ENCODE data around the gene RNF157. TPM values are rescaled to one million over a fixed set of nuclear protein-coding genes. Genes with fewer than 3 reads are reported as not detected.
A peak's percentile ranks its signal among the peaks of the same experiment; 100 is the strongest.

The RNF157 gene
- total RNA-seq, 3 donors from 2014 or later, result 3.1 to 7.8 (median 4.3) TPM

GRCh38 chr17:76278952-76279741, 38.9 kb upstream of the RNF157 start:
- H3K36me3 ChIP-seq, result no peaks in the 10 kb centered on the region
- H3K4me3 ChIP-seq, result no peak overlapping the region
- intact Hi-C loops (cut with DNase I; ENCODE audit: low total_unique reads), result loop anchor here (1.0 kb wide), 1 partner anchor 156 kb away; no protein-coding TSS in a partner anchor
- H3K4me1 ChIP-seq, result peaks cover 0 to 7% of the 10 kb centered on the region in 2 donors
- no peak for TF ChIP-seq POLR2A (IDR thresholded peaks at IDR 0.05)
- peak; percentile 96 to 97 (median 97) for TF ChIP-seq CTCF (IDR thresholded peaks at IDR 0.05)
- TF ChIP-seq POLR2AphosphoS5 (IDR thresholded peaks at IDR 0.05), result peak in 1 of 3 donors; percentile 60
- no peaks in the 10 kb centered on the region for H3K9me3 ChIP-seq
- no peaks in the 10 kb centered on the region for H3K27me3 ChIP-seq
- H3K27ac ChIP-seq, result no peak overlapping the region
- DNase-seq (ENCODE audit: low spot score in 2 of 2), result peak; percentile 78 to 86

GRCh38 chr17:76278268-76278908, 38.1 kb upstream of the RNF157 start:
- no peaks in the 10 kb centered on the region for H3K9me3 ChIP-seq
- no peaks in the 10 kb centered on the region for H3K27me3 ChIP-seq
- no peaks in the 10 kb centered on the region for H3K36me3 ChIP-seq
- peaks cover 7 to 14% of the 10 kb centered on the region in 2 donors for H3K4me1 ChIP-seq
- H3K4me3 ChIP-seq, result no peak overlapping the region
- intact Hi-C loops (cut with DNase I; ENCODE audit: low total_unique reads), result loop anchor here (1.0 kb wide), 1 partner anchor 155 kb away; no protein-coding TSS in a partner anchor
- TF ChIP-seq POLR2AphosphoS5 (IDR thresholded peaks at IDR 0.05), result no peak
- TF ChIP-seq CTCF (IDR thresholded peaks at IDR 0.05), result no peak
- no peak for TF ChIP-seq POLR2A (IDR thresholded peaks at IDR 0.05)
- H3K27ac ChIP-seq, result no peak overlapping the region
- DNase-seq (ENCODE audit: low spot score in 2 of 2), result no peak

- no peak for DNase-seq (ENCODE audit: low spot score in 2 of 2)
Measured at GRCh38 chr17:76277300-76278267, 37.3 kb upstream of the RNF157 start.

More at GRCh38 chr17:76277300-76278267, 37.3 kb upstream of the RNF157 start:
- Histone ChIP-seq H3K27ac (peak overlapping the region in 1 of 2 donors; percentile 43), H3K4me1 (peaks cover 14 to 22% of the 10 kb centered on the region in 2 donors), H3K36me3 (no peaks in the 10 kb centered on the region), H3K9me3 (no peaks in the 10 kb centered on the region), H3K27me3 (no peaks in the 10 kb centered on the region), H3K4me3 (no peak overlapping the region)
- intact Hi-C loops (cut with DNase I; ENCODE audit: low total_unique reads), result loop anchor here (1.0 kb wide), 1 partner anchor 154 kb away; no protein-coding TSS in a partner anchor
- TF ChIP-seq POLR2A (IDR thresholded peaks at IDR 0.05) (no peak), POLR2AphosphoS5 (IDR thresholded peaks at IDR 0.05) (no peak), CTCF (IDR thresholded peaks at IDR 0.05) (no peak)
